ENCODE results near the gene ZNF684.
"Not testable (repeated sequence)": the region's sequence is repeated elsewhere in the genome, so short reads cannot be mapped to it uniquely, and the experiment has no call there.

Gene ZNF684

GRCh38 chr1:40531381-40532061, at the start of gene ZNF684:
Gene ZNF684 (plus strand): TSS chr1:40531637. CDS start chr1:40533167, 1,530 bp downstream.
- DNase-seq: peak; percentile 88

GRCh38 chr1:40495315-40495903, 36.0 kb upstream of the ZNF684 start:
- DNase-seq: no peak

DNA sequence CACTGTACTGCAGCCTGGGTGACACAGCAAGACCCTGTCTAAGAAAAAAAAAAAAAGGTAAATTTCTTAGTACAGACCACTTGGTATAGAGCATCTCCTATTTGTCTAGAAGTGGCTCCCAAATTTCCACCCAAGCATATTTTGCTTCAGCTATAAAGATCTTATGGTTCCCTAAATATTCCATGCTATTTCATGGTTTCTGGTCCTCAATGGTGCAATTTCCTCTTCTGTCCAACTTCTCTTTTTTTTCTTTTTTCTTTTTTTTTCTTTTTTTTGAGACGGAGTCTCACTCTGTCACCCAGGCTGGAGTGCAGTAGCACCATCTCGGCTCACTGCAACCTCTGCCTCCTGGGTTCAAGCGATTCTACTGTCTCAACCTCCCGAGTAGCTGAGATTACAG, 28.8 kb upstream of the ZNF684 start:
- not testable (repeated sequence) for DNase-seq

GRCh38 chr1:40507973-40508372, 23.5 kb upstream of the ZNF684 start:
- DNase-seq: no peak

- DNase-seq: peak; percentile 85
These were observed 22.8 kb upstream of the ZNF684 start, which contains the start of gene EXO5 for GRCh38 chr1:40508375-40509341. Gene EXO5 (plus strand): TSS chr1:40508767. CDS start chr1:40514545, 5,778 bp downstream.

GRCh38 chr1:40519517-40519916, 11.9 kb upstream of the ZNF684 start:
- no peak for DNase-seq

DNA sequence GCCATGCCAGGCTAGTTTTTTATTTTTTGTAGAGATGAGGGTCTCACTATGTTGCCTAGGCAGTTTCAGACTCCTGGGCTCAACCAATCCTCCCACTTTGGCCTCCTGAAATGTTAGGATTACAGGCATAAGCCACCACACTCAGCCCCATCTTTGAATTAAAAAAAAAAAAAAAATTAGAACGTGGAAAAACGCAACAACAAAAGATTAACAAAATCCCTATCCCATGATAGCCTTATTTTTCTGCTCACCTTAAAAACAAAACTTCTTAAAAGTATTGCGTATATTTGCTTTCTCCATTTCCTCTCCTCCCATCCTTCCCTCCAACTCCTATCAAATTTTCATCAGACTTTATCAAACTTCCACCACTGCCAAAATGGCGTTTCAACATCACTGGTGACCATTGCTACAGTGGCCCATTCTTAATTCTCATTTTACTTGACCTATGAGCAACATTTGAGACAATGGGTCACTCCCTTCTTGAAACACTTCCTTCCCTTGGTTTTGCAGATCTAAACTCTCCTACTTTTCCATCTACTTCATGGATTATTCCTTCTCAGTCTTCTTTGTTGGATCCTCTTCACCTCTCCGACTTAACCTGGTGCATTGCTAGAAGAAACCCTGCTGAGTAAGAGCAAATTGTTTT, 579 bp upstream of the ZNF684 start:
- no peak for DNase-seq

- no peak for DNase-seq
These were observed 589 bp downstream of the ZNF684 start for GRCh38 chr1:40532062-40532389.

- peak; percentile 36 for DNase-seq
These were observed 1.5 kb downstream of the ZNF684 start for GRCh38 chr1:40532844-40533424.

DNA sequence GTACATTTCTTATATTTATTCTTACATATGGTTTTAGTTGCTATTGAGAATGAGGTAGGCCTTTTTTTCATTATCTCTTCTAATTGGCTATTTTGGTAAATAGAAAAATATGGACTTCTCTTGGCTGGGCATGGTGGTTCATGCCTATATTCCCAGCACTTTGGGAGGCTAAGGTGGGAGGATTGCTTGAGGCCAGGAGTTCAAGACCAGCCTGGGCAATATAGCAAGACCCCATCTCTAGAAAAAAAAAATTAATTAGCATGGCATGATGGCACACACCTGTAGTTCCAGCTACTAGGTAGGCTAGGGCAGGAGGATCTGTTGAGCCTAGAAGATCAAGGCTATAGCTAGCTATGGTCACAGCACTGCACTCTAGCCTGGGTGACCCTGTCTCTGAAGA, 3.2 kb downstream of the ZNF684 start:
- no peak for DNase-seq

- no peak for DNase-seq
These were observed 4.3 kb downstream of the ZNF684 start for GRCh38 chr1:40535732-40536131.

DNA sequence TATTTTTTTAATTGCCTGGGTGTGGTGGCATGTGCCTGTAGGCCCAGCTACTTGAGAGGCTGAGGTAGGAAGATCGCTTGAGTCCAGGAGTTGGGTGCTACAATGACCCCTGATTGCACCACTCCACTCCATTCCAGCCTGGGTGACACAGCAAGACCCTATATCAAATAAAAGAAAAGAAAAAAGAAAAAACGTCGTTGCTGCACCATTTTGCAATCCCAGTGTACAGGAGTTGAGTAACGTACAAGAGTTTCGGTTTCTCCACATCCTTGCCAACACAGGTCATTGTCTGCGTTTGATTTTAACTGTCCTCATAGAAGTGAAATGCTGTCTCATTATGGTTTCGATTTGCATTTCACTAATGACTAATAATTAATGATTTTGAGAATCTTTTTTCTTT, 7.9 kb downstream of the ZNF684 start:
- no peak for DNase-seq

GRCh38 chr1:40546957-40547356, 15.5 kb downstream of the ZNF684 start:
- DNase-seq: no peak

GRCh38 chr1:40553017-40553416, 21.6 kb downstream of the ZNF684 start:
- no peak for DNase-seq

- not testable (repeated sequence) for DNase-seq
These were observed 23.4 kb downstream of the ZNF684 start for GRCh38 chr1:40554807-40555206.

DNA sequence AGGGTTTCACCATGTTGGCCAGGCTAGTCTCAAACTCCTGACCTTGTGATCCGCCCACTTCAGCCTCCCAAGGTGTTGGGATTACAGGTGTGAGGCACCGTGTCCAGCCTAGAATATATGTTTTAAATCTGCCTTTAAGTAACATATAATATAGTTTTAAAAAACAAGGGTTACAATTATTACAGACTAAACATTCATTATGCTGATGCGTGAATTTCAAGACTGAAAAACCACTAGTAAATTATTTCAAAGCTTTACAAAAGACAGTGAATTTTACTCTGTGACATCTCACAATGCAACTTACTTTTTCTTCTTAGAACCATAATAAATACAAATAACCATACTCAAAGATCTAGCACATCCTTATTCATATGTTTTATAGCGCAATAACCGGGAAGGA, 24.7 kb downstream of the ZNF684 start:
- no peak for DNase-seq

GRCh38 chr1:40558241-40558640, 26.8 kb downstream of the ZNF684 start:
- DNase-seq: not testable (repeated sequence)

GRCh38 chr1:40562185-40562584, 30.7 kb downstream of the ZNF684 start:
- DNase-seq: no peak

GRCh38 chr1:40563266-40563665, 31.8 kb downstream of the ZNF684 start:
- no peak for DNase-seq

GRCh38 chr1:40564506-40564905, 33.1 kb downstream of the ZNF684 start:
- DNase-seq: no peak

DNA sequence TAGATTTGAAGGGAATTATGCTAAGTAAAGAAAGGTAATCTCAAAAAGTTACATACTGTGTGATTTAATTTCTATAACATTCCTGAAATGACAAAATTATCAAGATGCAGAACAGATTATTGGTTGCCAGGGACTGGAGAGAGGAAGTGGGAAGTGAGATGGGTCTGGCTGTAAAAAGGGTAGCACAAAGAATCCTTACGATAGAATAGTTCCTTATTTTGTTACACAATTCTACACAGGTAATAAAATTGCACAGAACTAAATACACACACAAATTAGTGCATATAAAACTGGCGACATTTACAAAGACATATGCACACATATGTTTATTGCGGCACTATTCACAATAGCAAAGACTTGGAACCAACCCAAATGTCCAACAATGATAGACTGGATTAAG, 33.5 kb downstream of the ZNF684 start:
- DNase-seq: no peak

GRCh38 chr1:40567825-40568224, 36.4 kb downstream of the ZNF684 start:
- no peak for DNase-seq

GRCh38 chr1:40574805-40575204, 43.4 kb downstream of the ZNF684 start:
- not testable (repeated sequence) for DNase-seq
